ENCODE results near the gene CYFIP1.

The CYFIP1 gene

DNA sequence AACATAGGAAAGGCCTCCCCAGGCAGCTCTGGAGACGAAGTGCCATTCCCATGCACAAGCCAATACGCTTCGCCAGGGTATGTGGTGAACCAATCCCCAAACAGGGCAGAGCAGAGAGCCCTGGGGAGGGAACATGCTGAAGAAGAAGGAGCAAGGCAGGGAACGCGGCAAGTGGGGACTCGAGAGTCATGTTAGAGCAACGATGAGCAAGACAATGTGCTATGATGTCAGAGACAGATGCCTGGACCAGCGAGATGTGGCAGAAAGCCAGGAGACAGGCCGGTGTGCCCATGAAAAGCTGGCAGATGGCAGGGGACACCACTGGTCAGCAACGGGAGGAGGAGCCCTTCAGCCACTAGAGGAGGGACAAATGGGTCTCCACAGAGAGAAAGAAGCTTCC is 102.1 kb downstream of the CYFIP1 start:
- TF ChIP-seq EZH2phosphoT487 (IDR thresholded peaks at IDR 0.05; ENCODE audit: borderline replicate concordance, low read length), result no peak
- TF ChIP-seq, protein P1, sequence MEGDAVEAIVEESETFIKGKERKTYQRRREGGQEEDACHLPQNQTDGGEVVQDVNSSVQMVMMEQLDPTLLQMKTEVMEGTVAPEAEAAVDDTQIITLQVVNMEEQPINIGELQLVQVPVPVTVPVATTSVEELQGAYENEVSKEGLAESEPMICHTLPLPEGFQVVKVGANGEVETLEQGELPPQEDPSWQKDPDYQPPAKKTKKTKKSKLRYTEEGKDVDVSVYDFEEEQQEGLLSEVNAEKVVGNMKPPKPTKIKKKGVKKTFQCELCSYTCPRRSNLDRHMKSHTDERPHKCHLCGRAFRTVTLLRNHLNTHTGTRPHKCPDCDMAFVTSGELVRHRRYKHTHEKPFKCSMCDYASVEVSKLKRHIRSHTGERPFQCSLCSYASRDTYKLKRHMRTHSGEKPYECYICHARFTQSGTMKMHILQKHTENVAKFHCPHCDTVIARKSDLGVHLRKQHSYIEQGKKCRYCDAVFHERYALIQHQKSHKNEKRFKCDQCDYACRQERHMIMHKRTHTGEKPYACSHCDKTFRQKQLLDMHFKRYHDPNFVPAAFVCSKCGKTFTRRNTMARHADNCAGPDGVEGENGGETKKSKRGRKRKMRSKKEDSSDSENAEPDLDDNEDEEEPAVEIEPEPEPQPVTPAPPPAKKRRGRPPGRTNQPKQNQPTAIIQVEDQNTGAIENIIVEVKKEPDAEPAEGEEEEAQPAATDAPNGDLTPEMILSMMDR (IDR thresholded peaks at IDR 0.05; ENCODE audit: low read depth, low read length, poor library complexity, severe bottlenecking), result no peak
- no peak overlapping the region for H3K4me3 ChIP-seq (ENCODE audit: low read length)
- H3K36me3 ChIP-seq (ENCODE audit: control insufficient read depth, low read length), result no peaks in the 10 kb centered on the region
- no peaks in the 10 kb centered on the region for H3K9me2 ChIP-seq (replicated peaks; ENCODE audit: control insufficient read depth, low read length)
- peaks cover 3% of the 10 kb centered on the region; the same call in 1 of the 2 replicates for H3K4me1 ChIP-seq (ENCODE audit: control insufficient read depth, low read length)
- H3K4me2 ChIP-seq (ENCODE audit: low read length), result no peak overlapping the region
- no peaks in the 10 kb centered on the region for H3K79me2 ChIP-seq (ENCODE audit: control insufficient read depth, low read length)
- H3K9me3 ChIP-seq (ENCODE audit: control insufficient read depth, insufficient read depth, low read length), result no peaks in the 10 kb centered on the region
- no peak overlapping the region for H3K27ac ChIP-seq (ENCODE audit: low read depth, low read length)
- H3F3A ChIP-seq (ENCODE audit: control insufficient read depth, insufficient read depth), result no peaks in the 10 kb centered on the region
- H4K20me1 ChIP-seq (ENCODE audit: control insufficient read depth, insufficient read depth, low read depth, low read length), result no peaks in the 10 kb centered on the region
- no peaks in the 10 kb centered on the region for H3K27me3 ChIP-seq (ENCODE audit: control insufficient read depth, low read length)

- H3K27ac ChIP-seq (ENCODE audit: low read depth, low read length), result no peak overlapping the region
- H3K9me3 ChIP-seq (ENCODE audit: control insufficient read depth, insufficient read depth, low read length), result no peaks in the 10 kb centered on the region
- TF ChIP-seq EZH2phosphoT487 (IDR thresholded peaks at IDR 0.05; ENCODE audit: borderline replicate concordance, low read length), result no peak
- TF ChIP-seq, protein P1 (IDR thresholded peaks at IDR 0.05; ENCODE audit: low read depth, low read length, poor library complexity, severe bottlenecking), result no peak
- peaks cover 6% of the 10 kb centered on the region; the same call in 1 of the 2 replicates for H3K4me1 ChIP-seq (ENCODE audit: control insufficient read depth, low read length)
- no peaks in the 10 kb centered on the region for H4K20me1 ChIP-seq (ENCODE audit: control insufficient read depth, insufficient read depth, low read depth, low read length)
- H3F3A ChIP-seq (ENCODE audit: control insufficient read depth, insufficient read depth), result no peaks in the 10 kb centered on the region
- no peak overlapping the region for H3K4me2 ChIP-seq (ENCODE audit: low read length)
- no peaks in the 10 kb centered on the region for H3K27me3 ChIP-seq (ENCODE audit: control insufficient read depth, low read length)
- H3K4me3 ChIP-seq (ENCODE audit: low read length), result no peak overlapping the region
- H3K9me2 ChIP-seq (replicated peaks; ENCODE audit: control insufficient read depth, low read length), result no peaks in the 10 kb centered on the region
- H3K79me2 ChIP-seq (ENCODE audit: control insufficient read depth, low read length), result no peaks in the 10 kb centered on the region
- H3K36me3 ChIP-seq (ENCODE audit: control insufficient read depth, low read length), result no peaks in the 10 kb centered on the region
These were observed 102.6 kb downstream of the CYFIP1 start for GRCh38 chr15:22877607-22878006.

DNA sequence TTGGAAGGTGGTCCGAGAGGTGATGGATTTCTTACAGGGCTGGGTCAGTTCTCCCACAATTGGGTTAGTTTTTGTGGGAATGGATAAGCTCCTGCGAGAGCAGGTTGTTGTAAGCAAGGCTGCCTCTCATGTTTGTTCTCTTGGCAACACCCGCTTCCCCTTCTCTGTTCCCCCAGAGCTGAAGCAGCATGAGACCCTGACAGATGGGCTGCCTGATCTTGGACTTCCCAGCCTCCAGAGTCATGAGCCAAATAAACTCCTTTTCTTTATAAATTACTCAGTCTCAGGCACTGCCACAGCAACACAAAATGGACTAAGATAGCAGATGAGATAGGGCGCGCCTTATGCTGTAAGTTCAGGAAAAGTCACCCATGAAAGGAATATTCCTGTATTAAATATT is 103.1 kb downstream of the CYFIP1 start:
- H3K4me2 ChIP-seq (ENCODE audit: low read length), result no peak overlapping the region
- no peak for TF ChIP-seq EZH2phosphoT487 (IDR thresholded peaks at IDR 0.05; ENCODE audit: borderline replicate concordance, low read length)
- no peak overlapping the region for H3K4me3 ChIP-seq (ENCODE audit: low read length)
- peaks cover 6% of the 10 kb centered on the region; the same call in 1 of the 2 replicates for H3K4me1 ChIP-seq (ENCODE audit: control insufficient read depth, low read length)
- H3K9me2 ChIP-seq (replicated peaks; ENCODE audit: control insufficient read depth, low read length), result no peaks in the 10 kb centered on the region
- H3K27me3 ChIP-seq (ENCODE audit: control insufficient read depth, low read length), result no peaks in the 10 kb centered on the region
- H3F3A ChIP-seq (ENCODE audit: control insufficient read depth, insufficient read depth), result no peaks in the 10 kb centered on the region
- H3K27ac ChIP-seq (ENCODE audit: low read depth, low read length), result no peak overlapping the region
- no peaks in the 10 kb centered on the region for H3K36me3 ChIP-seq (ENCODE audit: control insufficient read depth, low read length)
- H3K9me3 ChIP-seq (ENCODE audit: control insufficient read depth, insufficient read depth, low read length), result no peaks in the 10 kb centered on the region
- H4K20me1 ChIP-seq (ENCODE audit: control insufficient read depth, insufficient read depth, low read depth, low read length), result no peaks in the 10 kb centered on the region
- H3K79me2 ChIP-seq (ENCODE audit: control insufficient read depth, low read length), result no peaks in the 10 kb centered on the region

GRCh38 chr15:22874966-22875365 is 105.2 kb downstream of the CYFIP1 start:
- no peaks in the 10 kb centered on the region for H3K9me3 ChIP-seq (ENCODE audit: control insufficient read depth, insufficient read depth, low read length)
- no peaks in the 10 kb centered on the region for H3K79me2 ChIP-seq (ENCODE audit: control insufficient read depth, low read length)
- no peak overlapping the region for H3K4me2 ChIP-seq (ENCODE audit: low read length)
- no peaks in the 10 kb centered on the region for H3K27me3 ChIP-seq (ENCODE audit: control insufficient read depth, low read length)
- TF ChIP-seq, protein P1 (IDR thresholded peaks at IDR 0.05; ENCODE audit: low read depth, low read length, poor library complexity, severe bottlenecking), result no peak
- TF ChIP-seq EZH2phosphoT487 (IDR thresholded peaks at IDR 0.05; ENCODE audit: borderline replicate concordance, low read length), result no peak
- no peaks in the 10 kb centered on the region for H3K36me3 ChIP-seq (ENCODE audit: control insufficient read depth, low read length)
- no peaks in the 10 kb centered on the region for H3K9me2 ChIP-seq (replicated peaks; ENCODE audit: control insufficient read depth, low read length)
- no peak overlapping the region for H3K27ac ChIP-seq (ENCODE audit: low read depth, low read length)
- no peak overlapping the region for H3K4me3 ChIP-seq (ENCODE audit: low read length)
- H4K20me1 ChIP-seq (ENCODE audit: control insufficient read depth, insufficient read depth, low read depth, low read length), result no peaks in the 10 kb centered on the region
- H3F3A ChIP-seq (ENCODE audit: control insufficient read depth, insufficient read depth), result 0 out of 2 replicates have a peak, but pooled peaks cover under 1% of the 10 kb centered on the region
- peaks cover 6% of the 10 kb centered on the region; the same call in 1 of the 2 replicates for H3K4me1 ChIP-seq (ENCODE audit: control insufficient read depth, low read length)

Data from DOHH2 (cell line).